GM19438 (cell line): Measurements from ENCODE around the gene TAF9.
"Not testable (repeated sequence)": the region's sequence is repeated elsewhere in the genome, so short reads cannot be mapped to it uniquely, and the experiment has no call there.

Experiments used
- ATAC-seq: cut with Tn5 transposase; IDR thresholded peaks from one replicate; pipeline ENCODE4 v1.9.1; 2021; ENCODE audit warnings: low read depth; ENCODE audit not compliant: unreplicated experiment

TAF9 gene

DNA sequence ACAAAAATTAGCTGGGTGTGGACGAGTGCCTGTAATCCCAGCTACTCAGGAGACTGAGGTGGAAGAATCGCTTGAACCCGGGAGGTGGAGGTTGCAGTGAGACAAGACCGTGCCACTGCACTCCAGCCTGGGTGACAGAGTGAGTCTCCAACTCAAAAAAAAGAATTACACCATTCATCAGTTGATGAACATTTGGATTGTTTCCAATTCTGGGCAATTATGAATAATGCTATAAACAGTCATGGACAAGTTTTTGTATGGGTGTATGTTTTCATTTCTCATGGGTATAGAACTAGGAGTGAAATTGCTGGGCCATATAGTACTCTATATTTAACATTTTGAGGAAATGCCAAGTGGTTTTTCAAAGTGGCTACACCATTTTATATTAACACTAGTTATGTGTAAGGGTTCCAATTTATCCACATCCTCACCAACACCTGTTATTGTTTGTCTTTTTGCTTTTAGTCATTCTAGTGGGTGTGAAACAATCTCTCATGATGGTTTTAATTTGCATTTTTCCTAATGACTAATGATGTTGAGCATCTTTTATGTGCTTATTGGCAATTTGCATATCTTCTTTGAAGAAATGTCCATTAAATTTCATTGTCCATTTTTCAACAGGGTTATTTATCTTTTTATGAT, 27.7 kb downstream of the TAF9 start:
- no peak for ATAC-seq

DNA sequence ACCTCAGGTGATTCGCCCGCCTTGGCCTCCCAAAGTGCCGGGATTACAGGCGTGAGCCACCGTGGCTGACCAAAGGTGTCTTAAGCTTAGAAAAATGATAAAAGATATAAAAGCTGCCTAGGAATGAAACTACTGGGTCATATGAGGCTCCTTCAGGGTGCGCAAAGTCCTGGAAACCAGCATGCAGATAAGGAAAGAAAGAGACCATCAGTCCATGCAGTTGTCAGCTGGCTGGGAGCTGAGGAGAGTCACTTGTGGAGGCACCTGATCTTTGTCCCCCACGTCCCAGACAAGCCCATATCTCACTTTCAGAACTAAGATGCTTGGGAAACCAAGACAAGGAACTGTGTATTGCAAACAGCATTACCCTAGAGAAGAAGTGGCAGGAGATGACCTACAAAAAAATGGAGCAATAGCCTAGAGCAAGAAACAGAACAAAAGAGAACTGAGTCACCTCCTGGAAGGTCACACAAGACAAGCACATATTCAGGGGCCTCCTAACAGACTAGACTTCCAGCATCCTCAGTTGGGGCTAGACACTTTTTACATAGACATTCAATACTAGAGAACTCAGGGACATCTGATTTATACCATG, 33.9 kb downstream of the TAF9 start:
- ATAC-seq = no peak

DNA sequence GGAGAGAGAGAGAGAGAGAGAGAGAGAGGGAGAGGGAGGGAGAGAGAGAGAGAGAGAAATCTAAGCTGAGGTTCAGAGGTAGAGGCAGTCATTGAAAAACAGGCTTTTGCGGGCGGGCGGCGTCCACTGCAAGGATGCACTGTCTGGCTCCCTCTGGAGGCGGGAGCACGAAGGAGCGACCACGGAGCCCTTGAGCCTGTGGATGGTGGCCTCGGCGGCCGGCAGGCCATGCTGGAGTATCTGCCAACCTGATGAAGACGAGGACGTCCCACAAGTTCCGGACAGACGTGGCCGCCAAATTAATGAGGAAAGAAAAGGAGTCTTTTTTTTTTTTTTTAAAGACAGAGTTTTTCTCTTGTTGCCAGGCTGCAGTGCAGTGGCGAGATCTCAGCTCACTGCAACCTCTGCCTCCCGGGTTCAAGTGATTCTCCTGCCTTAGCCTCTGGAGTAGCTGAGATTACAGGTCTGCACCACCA, 34.5 kb downstream of the TAF9 start:
- no peak for ATAC-seq

DNA sequence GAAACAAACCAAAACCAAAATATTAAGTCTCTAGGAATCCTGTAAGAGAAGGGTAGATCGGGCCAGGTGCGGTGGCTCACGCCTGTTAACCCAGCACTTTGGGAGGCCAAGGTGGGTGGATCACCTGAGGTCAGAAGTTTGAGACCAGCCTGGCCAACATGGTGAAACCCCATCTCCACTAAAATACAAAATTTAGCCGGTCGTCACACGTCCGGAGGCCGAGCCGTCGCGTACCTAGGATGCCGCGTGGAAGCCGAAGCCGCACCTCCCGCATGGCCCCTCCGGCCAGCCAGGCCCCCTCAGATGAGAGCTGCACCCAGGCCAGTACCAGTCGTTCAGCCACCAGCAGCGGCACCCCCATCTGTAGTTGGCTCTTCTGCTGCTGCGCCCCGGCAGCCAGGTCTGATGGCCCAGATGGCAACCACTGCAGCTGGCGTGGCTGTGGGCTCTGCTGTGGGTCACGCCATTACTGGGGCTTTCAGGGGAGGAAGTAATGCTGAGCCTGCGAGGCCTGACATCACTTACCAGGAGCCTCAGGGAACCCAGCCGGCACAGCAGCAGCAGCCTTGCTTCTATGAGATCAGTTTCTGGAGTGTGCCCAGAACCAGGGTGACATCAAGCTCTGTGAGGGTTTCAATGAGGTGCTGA, 35.5 kb downstream of the TAF9 start:
- ATAC-seq = not testable (repeated sequence)

DNA sequence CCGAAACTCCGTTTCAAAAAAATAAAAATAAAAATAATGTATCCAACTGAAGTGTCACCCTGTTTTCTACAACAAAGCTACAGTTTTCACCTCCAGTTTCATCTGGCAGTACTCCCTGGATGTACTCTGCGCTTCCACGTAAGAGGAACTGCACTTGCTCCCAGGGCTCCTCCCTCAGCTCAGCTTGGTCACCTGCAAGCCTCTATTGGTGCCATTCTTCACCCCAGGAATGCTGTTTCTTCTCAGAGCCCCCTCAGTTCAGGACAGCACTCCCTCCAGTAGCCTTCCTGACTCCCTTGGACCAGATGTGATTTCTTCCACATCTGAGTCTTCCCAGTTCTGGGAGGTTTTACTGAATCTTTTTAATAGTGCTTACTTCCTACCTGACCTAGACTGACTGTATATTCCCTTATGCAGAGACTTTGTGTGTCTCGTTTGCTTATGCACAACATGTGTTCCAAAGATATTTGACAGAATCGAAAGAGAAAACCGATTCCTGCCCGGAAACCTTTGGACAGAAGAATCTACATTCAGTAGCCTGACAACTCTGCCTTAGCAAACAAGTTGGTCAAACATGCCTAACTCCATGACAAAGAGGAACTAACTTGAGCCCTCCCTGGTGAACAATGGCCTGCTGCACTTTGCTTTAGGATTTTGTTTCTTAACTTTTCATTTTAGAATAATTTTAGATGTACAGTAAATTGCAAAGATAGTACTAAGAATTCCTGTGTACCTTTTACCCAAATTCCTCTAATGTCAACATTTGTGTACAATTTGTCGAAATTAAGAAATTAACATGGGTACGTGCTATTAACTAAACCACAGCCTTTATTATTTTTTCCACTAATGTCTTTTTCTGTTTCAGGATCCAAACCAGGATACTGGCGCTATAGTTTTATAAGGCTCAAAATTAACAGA, 37.5 kb downstream of the TAF9 start:
- no peak for ATAC-seq

DNA sequence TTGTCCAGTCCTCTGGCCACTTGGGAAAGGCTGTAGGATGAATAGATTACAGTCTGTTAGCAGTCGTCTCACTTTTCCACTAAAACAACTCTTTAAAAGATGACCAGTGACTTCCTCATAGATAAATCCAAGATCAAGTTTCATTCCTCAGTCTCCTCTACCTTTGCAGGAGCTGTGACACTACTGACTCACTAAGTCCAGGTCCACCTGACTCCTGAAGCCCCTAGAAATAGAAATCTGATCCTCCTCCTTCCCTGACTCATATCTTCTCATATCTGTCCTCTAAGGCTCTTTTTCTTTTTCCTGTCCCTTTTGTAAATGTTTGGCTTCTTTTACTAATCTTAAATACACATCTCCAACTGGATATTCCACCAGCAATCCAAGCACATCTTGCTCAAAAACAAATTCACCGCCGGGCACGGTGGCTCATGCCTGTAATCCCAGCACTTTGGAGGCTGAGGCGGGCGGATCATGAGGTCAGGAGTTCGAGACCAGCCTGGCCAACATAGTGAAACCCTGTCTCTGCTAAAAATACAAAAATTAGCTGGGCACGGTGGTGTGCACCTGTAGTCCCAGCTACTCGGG, 39.3 kb downstream of the TAF9 start:
- no peak for ATAC-seq

DNA sequence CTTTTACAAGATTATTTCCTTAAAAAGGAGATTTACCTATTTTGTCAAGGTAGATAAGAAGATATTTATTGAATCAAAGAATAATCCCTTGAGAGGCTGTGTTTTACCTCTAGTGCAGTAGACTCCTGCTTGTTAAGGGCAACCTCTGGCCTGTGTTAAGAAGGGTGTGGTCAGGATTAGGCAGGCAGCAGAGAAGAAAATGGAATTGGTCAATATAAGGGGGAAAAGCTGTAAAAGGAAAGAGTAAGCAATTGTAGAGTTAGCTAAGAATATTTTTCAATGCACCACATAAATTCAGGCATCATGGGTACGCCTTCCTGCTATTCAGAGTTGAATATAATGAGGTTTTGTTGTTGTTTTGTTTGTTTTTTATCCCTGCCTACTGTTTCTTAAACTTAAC, 43.0 kb downstream of the TAF9 start:
- no peak for ATAC-seq

DNA sequence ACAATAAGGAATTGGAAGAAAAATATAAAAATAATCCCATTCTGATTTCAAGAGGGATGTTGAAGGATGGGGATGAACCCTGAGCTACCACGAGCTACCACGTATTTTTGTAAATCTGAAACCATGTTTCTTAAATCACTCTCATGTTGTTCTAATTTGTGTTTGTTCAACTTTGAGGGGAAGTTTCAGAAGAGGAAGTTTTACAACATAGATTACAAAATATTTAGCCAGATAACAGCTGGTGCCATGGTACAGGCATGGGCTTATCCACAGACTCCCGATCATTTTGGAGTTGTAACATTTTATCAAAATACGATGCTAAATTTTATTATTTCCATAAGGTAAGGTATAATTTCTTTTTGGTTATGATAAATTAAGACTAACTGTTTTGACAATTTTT, 51.9 kb downstream of the TAF9 start:
- no peak for ATAC-seq

DNA sequence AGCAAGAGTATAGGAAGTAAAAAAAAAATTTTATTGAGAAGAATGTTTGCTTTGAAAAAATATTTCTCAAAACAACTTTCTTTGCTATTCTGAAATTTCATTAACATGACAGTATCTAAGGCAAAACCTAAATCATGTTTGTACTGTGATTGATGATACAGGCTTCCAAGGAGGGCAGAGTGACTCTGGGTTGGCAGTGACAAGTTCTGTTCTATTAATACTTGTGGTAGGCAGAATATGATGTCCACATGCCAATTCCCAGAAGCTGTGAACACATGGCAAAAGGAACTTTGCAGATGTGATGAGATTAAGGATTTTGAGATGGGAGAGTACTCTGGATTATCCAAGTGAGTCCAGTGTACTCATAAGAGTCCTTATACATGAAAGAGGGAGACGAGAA, 53.3 kb downstream of the TAF9 start:
- ATAC-seq = no peak
